ENCODE data around the gene SIRT3.

Gene SIRT3

GRCh38 chr11:268716-269145, 32.6 kb upstream of the SIRT3 start:
- peak; percentile 41 for DNase-seq (ENCODE audit: extremely low read depth, low read depth)
- peak; percentile 36 for TF ChIP-seq CTCF (IDR thresholded peaks at IDR 0.05; ENCODE audit: low read depth, low read length)

GRCh38 chr11:267491-267994, 31.4 kb upstream of the SIRT3 start:
- DNase-seq (ENCODE audit: extremely low read depth, low read depth): no peak
- TF ChIP-seq CTCF (IDR thresholded peaks at IDR 0.05; ENCODE audit: low read depth, low read length): no peak

GRCh38 chr11:266676-267439, 30.7 kb upstream of the SIRT3 start:
- TF ChIP-seq CTCF (IDR thresholded peaks at IDR 0.05; ENCODE audit: low read depth, low read length): no peak
- DNase-seq (ENCODE audit: extremely low read depth, low read depth): no peak

GRCh38 chr11:261624-262023, 25.5 kb upstream of the SIRT3 start:
- TF ChIP-seq CTCF (IDR thresholded peaks at IDR 0.05; ENCODE audit: low read depth, low read length): no peak
- no peak for DNase-seq (ENCODE audit: extremely low read depth, low read depth)

- DNase-seq (ENCODE audit: extremely low read depth, low read depth): no peak
- no peak for TF ChIP-seq CTCF (IDR thresholded peaks at IDR 0.05; ENCODE audit: low read depth, low read length)
These were observed 23.3 kb upstream of the SIRT3 start for GRCh38 chr11:259413-259812.

GRCh38 chr11:257766-258493, 21.8 kb upstream of the SIRT3 start:
- DNase-seq (ENCODE audit: extremely low read depth, low read depth): no peak
- TF ChIP-seq CTCF (IDR thresholded peaks at IDR 0.05; ENCODE audit: low read depth, low read length): no peak
